Globus pallidus (tissue), 1 donor: ENCODE results near the gene CTCFL.
A peak's percentile ranks its signal among the peaks of the same experiment; 100 is the strongest.
"Not testable (repeated sequence)": the region's sequence is repeated elsewhere in the genome, so short reads cannot be mapped to it uniquely, and the experiment has no call there.

Experiments used
- DNase-seq: peaks from one replicate; pipeline ENCODE4 v3.0.0-alpha.2; 2015; ENCODE audit warnings: low spot score

Gene CTCFL

GRCh38 chr20:57536771-57537724, 12.1 kb upstream of the CTCFL start:
- no peak for DNase-seq

GRCh38 chr20:57536120-57536708, 11.3 kb upstream of the CTCFL start:
- DNase-seq, result no peak

DNA sequence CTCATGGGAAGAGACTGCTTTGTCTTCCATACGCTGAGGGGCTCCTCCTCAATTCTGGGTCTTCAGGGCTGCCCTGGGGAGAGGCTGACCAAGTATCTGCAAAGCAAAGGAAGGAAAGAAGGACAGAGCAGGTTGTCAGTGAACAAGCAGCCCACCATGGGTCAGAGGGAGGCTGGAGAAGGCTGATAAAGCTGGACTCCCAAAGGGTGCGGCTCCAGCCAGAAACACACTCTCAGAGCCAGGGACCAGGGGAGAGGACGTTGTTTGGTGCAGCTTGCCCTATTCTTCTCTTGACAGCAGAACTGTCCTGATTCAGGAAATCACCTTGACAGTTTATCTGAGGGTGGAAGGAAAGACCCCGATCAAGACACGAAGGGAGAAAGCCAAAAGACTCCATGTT, 10.4 kb upstream of the CTCFL start:
- no peak for DNase-seq

DNA sequence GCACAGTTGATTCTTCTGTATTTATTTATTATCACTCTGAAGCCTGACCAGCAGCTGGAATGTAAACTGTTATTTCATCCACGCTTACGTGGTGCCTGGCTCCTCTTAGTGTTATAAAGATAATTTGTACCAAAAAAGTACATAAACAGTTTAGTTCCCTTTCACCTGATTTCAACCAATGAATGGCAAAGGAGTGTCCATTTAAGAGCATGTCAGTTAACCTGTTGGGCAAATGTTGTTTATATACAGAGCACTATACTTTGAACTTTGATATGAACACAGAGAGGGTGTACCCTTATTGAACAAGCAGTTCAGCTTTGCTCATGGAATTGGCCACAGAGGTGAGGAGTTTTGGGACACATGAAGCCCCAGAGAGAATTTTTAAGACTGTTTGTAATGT, 7.2 kb upstream of the CTCFL start:
- DNase-seq, result no peak

DNA sequence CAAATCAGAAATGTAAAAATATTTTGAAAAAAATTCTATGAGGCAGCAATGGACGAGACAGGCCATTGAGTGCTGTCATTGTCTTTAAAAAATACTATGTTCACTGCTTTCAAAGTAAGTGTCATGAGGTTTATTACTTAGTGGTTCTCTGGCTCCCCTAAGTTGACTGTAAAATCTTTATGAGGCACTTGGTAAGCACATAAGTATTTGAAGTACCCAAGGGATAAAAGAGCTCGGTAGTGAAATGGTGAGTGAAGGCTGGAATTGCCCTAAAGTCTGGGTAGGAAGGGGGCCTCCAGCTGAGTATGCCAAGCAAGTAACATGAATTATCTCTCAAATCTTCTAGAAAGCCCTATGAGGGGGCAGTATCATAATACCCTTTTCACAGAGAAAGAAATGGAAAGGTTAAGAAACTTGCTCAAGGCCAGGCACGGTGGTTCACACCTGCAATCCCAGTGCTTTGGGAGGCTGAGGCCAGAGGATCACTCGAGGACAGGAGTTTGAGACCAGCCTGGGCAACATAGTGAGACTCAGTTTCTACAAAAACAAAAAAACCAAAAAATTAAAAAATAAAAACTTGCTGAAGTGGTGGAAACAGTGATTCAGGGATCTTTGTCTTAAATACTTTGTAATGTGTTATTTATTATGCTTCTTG, 5.5 kb upstream of the CTCFL start:
- DNase-seq, result no peak

DNA sequence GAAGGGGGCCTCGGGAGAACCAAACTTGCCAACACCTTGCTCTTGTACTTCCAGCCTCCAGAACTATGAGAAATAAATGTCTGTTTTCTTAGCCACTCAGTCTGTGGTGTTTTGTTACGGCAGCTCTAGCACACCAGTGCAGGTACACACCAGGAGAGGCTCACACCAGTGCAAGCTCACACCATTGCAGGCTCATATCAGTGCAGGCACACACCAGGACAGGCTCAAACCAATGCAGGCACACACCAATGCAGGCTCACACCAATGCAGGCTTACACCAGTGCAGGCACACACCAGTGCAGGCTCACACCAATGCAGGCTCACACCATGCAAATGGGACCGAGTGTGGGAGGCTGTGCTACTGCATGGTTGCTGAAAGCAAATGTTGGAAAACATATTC, 4.9 kb upstream of the CTCFL start:
- DNase-seq, result no peak

GRCh38 chr20:57529160-57529585, 4.2 kb upstream of the CTCFL start:
- no peak for DNase-seq

DNA sequence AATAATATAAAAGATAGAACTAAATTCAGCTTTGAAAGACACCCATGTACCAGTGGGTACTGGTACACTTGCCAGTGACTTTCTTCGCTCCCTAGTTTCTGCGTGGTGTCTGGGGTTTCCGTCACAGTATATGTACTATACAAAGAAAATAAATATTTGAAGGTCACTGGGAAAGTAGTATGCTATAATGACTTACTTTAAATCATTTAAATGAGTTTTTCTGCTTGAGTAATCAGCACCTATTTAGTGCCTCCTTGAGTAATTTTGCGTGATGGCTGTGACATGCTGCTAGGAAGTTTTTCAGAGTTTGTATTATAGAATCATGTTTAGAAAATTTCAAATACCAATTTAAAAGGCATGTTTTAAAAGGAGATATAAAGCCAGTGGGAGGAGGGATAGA, 3.2 kb upstream of the CTCFL start:
- DNase-seq, result no peak

DNA sequence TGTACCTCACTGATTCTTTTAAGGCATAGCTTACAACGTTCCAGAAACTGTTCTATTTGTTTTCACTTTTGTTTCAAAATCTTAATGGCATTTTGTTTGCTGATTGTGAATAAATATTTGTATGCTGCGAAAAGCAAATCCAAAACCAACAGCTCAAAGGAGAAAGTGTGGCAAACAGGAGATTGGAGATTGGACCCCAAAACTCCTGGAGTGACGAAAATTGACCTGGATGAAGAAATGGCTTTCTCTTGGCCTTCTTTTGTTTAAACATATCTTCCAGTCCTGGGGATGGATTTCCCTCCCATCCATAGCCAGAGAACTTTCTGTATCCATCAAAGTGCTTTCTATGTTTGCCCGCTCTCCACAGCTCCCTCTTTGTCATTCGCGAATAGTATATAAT, 2.8 kb upstream of the CTCFL start:
- no peak for DNase-seq

DNA sequence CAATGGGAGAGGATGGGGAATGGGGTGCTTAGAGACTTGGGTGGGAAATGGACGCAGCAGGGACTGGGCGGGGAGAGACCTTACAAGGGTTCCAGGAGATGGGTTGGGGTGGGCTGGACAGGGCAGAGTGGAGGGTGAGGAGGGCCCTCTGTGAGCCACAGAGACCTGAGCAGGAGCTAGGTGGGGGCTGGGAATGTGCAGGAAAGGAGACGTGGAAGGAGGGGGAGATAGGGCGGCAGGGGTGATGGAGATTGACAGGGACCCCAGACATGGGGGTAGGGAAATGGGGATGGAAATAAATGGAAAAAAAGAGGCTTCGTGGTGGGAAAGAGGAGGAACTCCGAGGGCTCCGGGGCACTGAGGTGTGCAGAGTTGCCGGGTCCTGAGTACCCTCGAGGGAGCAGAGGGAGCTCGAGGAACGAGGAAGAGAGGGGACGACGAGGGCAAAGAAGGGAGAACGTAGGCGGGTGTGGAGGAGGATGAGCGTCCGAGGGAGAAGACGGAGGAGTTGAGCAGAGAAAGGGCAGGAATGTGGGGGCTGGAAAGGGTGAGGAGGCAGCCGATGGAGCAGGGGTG, 2.0 kb upstream of the CTCFL start:
- DNase-seq, result no peak

- no peak for DNase-seq
These were observed 1.3 kb upstream of the CTCFL start for GRCh38 chr20:57526087-57526884.

DNA sequence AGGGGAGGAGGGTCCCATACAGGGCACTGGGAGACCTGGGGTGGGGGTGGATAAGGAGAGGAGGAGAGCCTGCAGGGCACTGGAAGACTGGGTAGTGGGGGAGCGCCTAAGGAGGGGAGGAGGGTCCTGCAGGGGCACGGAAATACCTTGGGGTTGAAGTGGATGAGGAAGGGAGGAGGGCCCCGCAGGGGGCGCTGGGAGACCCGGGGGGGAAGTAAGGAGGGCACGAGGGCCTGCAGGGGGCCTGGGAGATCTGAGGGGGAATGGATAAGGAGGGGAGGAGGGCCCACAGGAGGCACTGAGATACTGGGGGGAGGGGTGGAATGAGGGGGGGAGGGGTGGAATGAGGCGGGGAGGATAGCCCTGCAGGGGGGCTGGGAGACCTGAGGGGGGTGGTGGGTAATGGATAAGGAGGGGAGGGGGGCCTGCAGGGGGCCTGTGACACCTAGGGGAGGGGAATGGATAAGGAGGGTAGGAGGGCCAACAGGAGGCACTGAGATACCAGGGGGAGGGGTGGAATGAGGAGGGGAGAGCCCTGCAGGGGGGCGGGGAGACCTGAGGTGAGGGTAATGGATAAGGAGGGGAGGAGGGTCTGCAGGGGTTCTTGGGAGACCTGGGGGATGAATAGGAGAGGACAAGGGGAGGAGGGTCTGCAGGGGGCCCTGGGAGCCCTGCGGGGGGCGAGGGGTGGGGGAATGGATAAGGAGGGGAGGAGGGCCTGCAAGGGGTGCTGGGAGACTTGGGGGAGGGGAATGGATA, 567 bp upstream of the CTCFL start:
- no peak for DNase-seq

DNA sequence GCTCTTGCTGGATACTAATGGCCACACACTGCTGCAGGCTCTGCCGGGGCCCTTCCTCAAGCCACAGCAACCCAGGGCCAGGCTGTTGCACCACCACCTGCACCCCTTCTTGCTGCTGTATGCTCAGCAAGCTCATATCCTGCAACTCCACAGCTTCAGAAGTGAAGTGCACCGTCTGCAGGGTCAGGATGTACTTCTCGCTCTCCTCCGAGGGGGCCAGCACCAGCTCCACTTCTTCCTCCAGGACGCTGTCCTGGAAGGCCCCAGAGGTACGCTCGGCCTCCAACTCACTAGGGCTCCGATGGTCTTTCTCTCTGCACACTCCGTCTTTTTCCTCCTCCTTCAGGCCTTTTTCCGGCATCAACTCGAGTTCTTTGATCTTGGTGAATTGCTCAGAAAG, 1.2 kb downstream of the CTCFL start:
- no peak for DNase-seq

GRCh38 chr20:57522380-57523140, 2.4 kb downstream of the CTCFL start:
- DNase-seq, result no peak

- DNase-seq, result no peak
These were observed 7.0 kb downstream of the CTCFL start for GRCh38 chr20:57517904-57518303.

- peak; percentile 71 for DNase-seq
These were observed 10.6 kb downstream of the CTCFL start for GRCh38 chr20:57514273-57514751.

- no peak for DNase-seq
These were observed 11.7 kb downstream of the CTCFL start for GRCh38 chr20:57513199-57513598.

DNA sequence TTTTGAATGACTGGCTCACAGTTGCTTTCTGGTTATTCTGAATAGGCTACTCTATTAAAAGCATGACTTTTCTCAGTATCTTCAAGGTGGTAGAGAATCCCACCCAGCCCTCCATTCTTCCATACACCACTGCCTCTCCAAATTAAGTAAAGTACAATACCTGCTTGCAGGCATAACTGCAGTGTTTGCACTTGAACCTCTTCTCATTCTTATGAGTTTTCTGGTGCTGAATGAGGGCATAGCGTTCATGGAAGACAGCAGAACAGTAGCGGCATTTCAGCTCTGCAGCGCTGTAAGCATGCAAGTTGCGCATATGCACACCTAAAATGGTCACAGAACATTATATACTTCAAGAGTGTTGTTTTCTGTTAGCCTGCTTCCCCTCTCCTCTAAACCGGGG, 12.5 kb downstream of the CTCFL start:
- DNase-seq, result no peak

GRCh38 chr20:57511709-57512108, 13.2 kb downstream of the CTCFL start:
- not testable (repeated sequence) for DNase-seq

DNA sequence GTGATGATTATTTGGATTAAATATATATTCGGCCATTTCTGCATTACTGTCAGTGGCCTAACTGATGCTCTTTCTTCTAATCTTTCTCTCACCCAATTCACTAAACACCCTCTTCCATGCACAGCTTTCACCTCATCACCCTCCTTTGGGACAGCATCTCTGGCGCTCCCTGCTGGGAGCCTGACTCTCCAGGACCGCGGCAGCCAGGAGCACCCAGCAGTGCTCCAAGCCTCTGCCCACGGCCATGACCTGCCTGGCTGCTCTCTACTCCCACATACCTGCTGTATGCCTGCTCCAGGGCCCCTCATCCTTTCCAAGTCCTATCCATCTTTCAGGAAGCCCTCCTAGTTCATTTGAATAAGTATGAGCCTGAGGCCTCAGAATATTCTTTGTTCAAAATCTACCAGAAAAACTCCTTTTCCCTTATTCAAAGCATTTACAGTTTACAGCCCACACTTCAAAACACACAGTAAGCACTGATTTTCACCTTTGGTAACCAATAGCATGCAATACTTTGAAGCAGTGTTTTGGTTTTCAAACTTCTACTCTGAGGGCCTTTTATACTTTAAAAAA, 15.2 kb downstream of the CTCFL start:
- no peak for DNase-seq
